Kidney (tissue), 14 donors: ENCODE results near the gene PDE1A. TPM values are rescaled to one million over a fixed set of nuclear protein-coding genes. Genes with fewer than 3 reads are reported as not detected.

ENCODE experiments used
- DNase-seq, 5 donors: peaks; one replicate each; pipeline ENCODE4 v3.0.0-alpha.2; 2013 to 2020
- FAIRE-seq: peaks from 2 replicates; lab custom pipeline; 2012; peaks lifted over from hg19 to GRCh38; lab: Jason Lieb, UNC
- H3K27ac ChIP-seq, 2 donors: one replicate each; pipeline ENCODE4 v1.7.0; 2013; ENCODE audit warnings: low read depth in 2 of 2, low read length in 2 of 2, inconsistent platforms in 1 of 2
- H3K27me3 ChIP-seq: one replicate; pipeline ENCODE4 v1.7.1; 2013; ENCODE audit warnings: low read length, inconsistent platforms; ENCODE audit not compliant: control insufficient read depth, insufficient read depth
- H3K36me3 ChIP-seq, 3 donors: one replicate each; pipeline versions ENCODE4 v1.7.0 to v1.7.1; 2013; ENCODE audit warnings: low read length in 3 of 3, control low read depth in 1 of 3, inconsistent platforms in 1 of 3; ENCODE audit not compliant: insufficient read depth in 3 of 3, control insufficient read depth in 2 of 3
- H3K4me1 ChIP-seq, 3 donors: one replicate each; pipeline versions ENCODE4 v1.7.0 to v1.7.1; 2013; ENCODE audit warnings: low read length in 3 of 3, inconsistent platforms in 1 of 3, low read depth in 1 of 3; ENCODE audit not compliant: control insufficient read depth in 2 of 3, insufficient read depth in 2 of 3
- H3K4me3 ChIP-seq, 3 donors: one replicate each; pipeline versions ENCODE4 v1.7.0 to v1.8.1; 2013; ENCODE audit warnings: low read length in 3 of 3, control low read depth in 1 of 3, inconsistent platforms in 1 of 3
- H3K9ac ChIP-seq, 3 donors: one replicate each; pipeline versions ENCODE4 v1.7.0 to v1.7.1; 2013; ENCODE audit warnings: low read length in 3 of 3, control low read depth in 1 of 3, inconsistent platforms in 1 of 3
- H3K9me3 ChIP-seq, 3 donors: one replicate each; pipeline versions ENCODE4 v1.7.0 to v1.7.1; 2013; ENCODE audit warnings: low read length in 3 of 3, control low read depth in 1 of 3, inconsistent platforms in 1 of 3; ENCODE audit not compliant: control insufficient read depth in 2 of 3, insufficient read depth in 1 of 3
- intact Hi-C: fragments of 100-400 bp; cut with DNase I; formaldehyde crosslinking; loops from one replicate; pipeline ENCODE4 v1.11.1; 2022
- polyA plus RNA-seq: library from polyadenylated mRNA; stranded (reverse); fragments of 350-450 nt; fragmentation: Illumina TruSeq; extraction: RNeasy Lipid Tissue Mini Kit (QIAGEN cat#74804); gene quantifications from one replicate; pipeline ENCODE4 v1.2.3, GENCODE V29; 2014; ENCODE audit warnings: low read depth, low replicate concordance; ENCODE audit not compliant: insufficient read depth
- total RNA-seq: library from RNA; stranded (reverse); fragmentation: NEBNext Ultra II Directional; extraction: Animal tissue kit (Norgen Biotek cat#: 25700); gene quantifications from one replicate; pipeline ENCODE4 v1.2.1, GENCODE V29; 2021
- TF ChIP-seq, protein P1 (sequence below): IDR thresholded peaks from 3 replicates; pipeline ENCODE4 v1.5.1; 2012; ENCODE audit warnings: mild to moderate bottlenecking, moderate library complexity, borderline replicate concordance; ENCODE audit not compliant: insufficient read depth; ENCODE audit errors: extremely low read depth
- donor health status: control.
- donor health status: control.
- donor health status: control.
- donor health status: control.
- donor health status: control.
- donor health status: DM: yes; HTN: yes; CAD: no.
- donor health status: Normal renal cell carcinoma (clear cell type).

The PDE1A gene
- total and polyA plus RNA-seq, 2 donors from 2014 or later = 40.4 to 70.5 TPM

DNA sequence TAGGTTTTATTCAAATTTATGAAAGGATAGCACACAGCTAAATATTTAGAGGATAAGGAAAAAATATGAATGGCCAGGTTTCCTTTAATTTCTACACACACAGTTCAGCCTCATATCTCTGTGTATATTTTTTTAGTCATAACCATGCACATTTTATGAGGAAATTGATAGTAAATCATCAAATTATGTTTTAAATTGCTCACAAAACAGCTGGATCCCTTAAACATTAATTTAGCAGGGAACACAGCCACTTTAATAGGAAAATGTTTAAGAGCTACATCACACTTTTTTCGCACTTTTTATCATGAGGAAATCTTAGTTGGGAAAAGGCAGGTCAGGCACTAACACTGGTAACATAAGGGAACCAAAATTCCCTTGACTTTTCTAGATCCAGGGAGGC is 65.4 kb downstream of the PDE1A start:
- Histone ChIP-seq H3K9me3 (no peaks in the 10 kb centered on the region), H3K4me3 (no peak overlapping the region), H3K36me3 (no peaks in the 10 kb centered on the region), H3K4me1 (peaks cover 0 to 11% (median 0%) of the 10 kb centered on the region in 3 donors), H3K9ac (no peak overlapping the region), H3K27ac (peak overlapping the region in 1 of 2 donors; percentile 10), H3K27me3 (no peaks in the 10 kb centered on the region)
- FAIRE-seq (no peak), DNase-seq (peak in 1 of 5 donors; percentile 38)
- TF ChIP-seq, protein P1, sequence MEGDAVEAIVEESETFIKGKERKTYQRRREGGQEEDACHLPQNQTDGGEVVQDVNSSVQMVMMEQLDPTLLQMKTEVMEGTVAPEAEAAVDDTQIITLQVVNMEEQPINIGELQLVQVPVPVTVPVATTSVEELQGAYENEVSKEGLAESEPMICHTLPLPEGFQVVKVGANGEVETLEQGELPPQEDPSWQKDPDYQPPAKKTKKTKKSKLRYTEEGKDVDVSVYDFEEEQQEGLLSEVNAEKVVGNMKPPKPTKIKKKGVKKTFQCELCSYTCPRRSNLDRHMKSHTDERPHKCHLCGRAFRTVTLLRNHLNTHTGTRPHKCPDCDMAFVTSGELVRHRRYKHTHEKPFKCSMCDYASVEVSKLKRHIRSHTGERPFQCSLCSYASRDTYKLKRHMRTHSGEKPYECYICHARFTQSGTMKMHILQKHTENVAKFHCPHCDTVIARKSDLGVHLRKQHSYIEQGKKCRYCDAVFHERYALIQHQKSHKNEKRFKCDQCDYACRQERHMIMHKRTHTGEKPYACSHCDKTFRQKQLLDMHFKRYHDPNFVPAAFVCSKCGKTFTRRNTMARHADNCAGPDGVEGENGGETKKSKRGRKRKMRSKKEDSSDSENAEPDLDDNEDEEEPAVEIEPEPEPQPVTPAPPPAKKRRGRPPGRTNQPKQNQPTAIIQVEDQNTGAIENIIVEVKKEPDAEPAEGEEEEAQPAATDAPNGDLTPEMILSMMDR = no peak
- intact Hi-C loops = no loop called here

DNA sequence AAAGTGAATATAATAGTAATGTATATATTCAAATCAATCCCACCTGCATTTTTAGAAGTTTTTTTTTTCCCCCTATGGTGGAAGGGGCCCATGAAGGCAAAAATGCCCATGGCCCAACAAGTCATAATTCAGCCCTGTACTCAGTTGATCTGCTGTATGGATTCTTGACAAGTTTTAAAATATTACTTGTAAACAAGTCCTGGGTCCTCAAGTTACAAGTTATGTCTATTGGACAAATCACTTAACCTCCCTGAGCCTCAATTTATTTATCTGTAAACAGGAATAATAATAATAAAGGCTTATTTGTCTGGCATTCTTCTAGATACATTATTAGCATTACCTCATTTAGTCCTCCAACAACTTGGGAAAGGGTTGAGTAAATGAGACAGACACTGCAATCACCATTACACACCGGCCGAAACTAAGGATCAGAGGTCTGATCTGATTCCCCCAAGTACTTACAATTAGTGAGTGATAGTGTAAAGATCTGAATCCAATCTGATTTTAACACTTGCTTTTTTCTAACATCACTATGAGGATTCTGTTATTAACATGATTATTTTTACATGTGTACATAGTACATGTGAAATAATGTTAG is 66.1 kb downstream of the PDE1A start:
- DNase-seq (no peak), FAIRE-seq (no peak)
- intact Hi-C loops = no loop called here
- TF ChIP-seq, protein P1 = no peak
- Histone ChIP-seq H3K9me3 (no peaks in the 10 kb centered on the region), H3K27ac (peak overlapping the region in 1 of 2 donors; percentile 32), H3K4me1 (peaks cover 0 to 11% (median 0%) of the 10 kb centered on the region in 3 donors), H3K27me3 (no peaks in the 10 kb centered on the region), H3K36me3 (no peaks in the 10 kb centered on the region), H3K4me3 (no peak overlapping the region), H3K9ac (no peak overlapping the region)

DNA sequence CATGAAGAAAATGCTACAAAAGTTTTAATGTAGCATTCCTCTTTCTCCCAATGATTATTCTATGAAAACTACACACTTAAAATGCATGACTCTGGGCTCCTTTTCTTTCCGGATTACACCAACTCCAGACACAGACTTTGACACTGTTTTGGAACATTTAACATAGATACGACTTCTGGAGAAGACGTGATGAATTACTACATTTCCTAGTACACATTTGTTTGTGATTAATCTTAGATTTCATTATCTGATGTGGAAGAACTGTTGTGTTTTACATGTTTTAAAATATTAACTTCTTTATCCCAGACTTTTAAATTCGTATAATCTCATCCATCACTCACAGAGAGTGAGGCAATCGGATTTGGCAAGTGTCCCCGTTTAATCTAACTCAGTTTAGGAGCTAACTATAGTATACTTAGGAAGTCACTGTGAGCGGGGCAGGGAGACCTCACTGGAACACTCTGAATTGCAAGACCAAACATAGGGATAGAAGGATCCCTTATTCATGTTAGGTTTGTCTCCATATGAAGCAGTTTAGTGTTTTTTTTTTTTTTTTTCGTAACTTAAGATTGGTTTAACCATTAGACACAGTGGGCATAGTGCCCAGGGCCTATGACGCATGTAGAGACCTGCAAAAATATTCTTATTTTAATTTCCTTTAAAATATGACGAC is 66.7 kb downstream of the PDE1A start:
- TF ChIP-seq, protein P1 = no peak
- H3K4me3 ChIP-seq = peak overlapping the region in 2 of 3 donors; percentile 20 to 37
- H3K36me3 ChIP-seq = no peaks in the 10 kb centered on the region
- FAIRE-seq = no peak
- intact Hi-C loops = no loop called here
- H3K9me3 ChIP-seq = no peaks in the 10 kb centered on the region
- peak in 2 of 5 donors; percentile 53 to 76 for DNase-seq
- no peaks in the 10 kb centered on the region for H3K27me3 ChIP-seq
- no peak overlapping the region for H3K9ac ChIP-seq
- peak overlapping the region; percentile 28 to 68 for H3K27ac ChIP-seq
- H3K4me1 ChIP-seq = peaks cover 0 to 11% (median 0%) of the 10 kb centered on the region in 3 donors
